ENCODE data around the gene RAN. TPM values are rescaled to one million over a fixed set of nuclear protein-coding genes. Genes with fewer than 3 reads are reported as not detected.

RAN gene
- total and polyA plus RNA-seq, 12 donors: 43.6 to 586 (median 291) TPM

DNA sequence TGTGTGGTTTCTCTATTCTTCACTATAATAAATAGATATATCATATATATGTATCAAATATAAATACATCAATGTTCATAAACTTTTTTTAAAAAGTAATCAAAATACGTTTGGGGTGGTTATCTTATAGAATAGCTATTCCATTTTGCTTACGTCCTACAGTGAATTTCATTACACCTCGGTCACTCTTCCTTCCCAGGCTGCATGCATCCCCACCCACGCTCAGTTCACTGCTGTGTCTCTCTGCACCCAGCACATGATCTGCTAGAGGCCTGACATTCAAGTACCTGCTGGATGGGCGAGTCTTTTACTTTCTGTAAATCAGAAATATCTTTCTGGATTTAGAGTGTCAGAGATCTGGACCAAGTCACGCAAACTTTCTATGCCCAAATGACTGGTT is 36.4 kb upstream of the RAN start:
- H3K4me1 ChIP-seq: peaks cover 9 to 42% (median 19%) of the 10 kb centered on the region in 9 donors
- no peak overlapping the region for H3K27ac ChIP-seq
- DNase-seq: no peak
- no peak for ATAC-seq
- no peak overlapping the region for H3K4me3 ChIP-seq
- intact Hi-C loops (cut with DNase I): loop anchor here in 2 of 10 donors (5.0 kb wide), 1 partner anchor 37 kb away; the partner anchor contains the start of gene RAN (in 2 of the 2)
- TF ChIP-seq CTCF (IDR thresholded peaks at IDR 0.05): no peak
- no peaks in the 10 kb centered on the region for H3K9me3 ChIP-seq
- 87 to 88% methylated on average over 6 of the region's 6 CpGs for WGBS, 2 donors
- no peaks in the 10 kb centered on the region for H3K27me3 ChIP-seq
- H3K36me3 ChIP-seq: no peaks in the 10 kb centered on the region

DNA sequence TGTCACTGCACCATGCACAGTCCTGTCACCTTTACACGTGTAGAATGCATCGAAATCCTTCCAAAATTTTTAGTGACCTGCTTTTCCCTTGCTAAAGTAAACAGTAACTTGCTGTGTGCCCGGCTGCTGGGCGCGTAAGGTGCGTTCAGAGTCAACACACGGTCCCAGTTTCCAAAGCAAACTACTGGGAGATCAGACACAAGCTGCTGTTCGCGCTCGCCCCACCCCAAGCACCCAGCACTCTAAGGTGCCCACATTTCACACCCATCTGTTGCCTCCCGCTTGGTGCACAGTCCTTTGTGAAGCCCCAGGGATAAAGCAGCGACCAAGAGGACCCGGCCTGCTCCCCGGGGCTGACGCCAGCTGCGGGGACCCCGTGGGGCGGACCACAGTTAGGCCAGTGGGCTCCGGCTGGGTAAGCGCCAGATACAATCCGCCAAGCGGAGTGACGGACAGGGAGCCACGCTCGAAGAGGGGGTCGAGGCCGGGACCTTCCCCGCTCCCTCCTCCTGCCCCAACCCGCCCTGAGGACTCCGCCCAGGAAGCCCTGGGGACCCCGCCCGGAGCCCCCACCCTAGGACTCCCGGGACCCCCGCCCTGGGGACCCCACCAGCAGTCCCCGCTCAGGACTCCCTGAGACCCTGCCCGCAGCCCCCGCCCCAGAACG is 33.4 kb upstream of the RAN start:
- TF ChIP-seq CTCF (IDR thresholded peaks at IDR 0.05): no peak
- Histone ChIP-seq H3K4me3 (peak overlapping the region; percentile 61 to 96 (median 84)), H3K9me3 (no peaks in the 10 kb centered on the region), H3K27me3 (no peaks in the 10 kb centered on the region), H3K4me1 (peaks cover 9 to 33% (median 17%) of the 10 kb centered on the region in 9 donors), H3K27ac (peak overlapping the region; percentile 43 to 79 (median 66)), H3K36me3 (no peaks in the 10 kb centered on the region)
- peak; percentile 10 to 68 (median 34) for ATAC-seq
- WGBS, 2 donors: 2 to 3% methylated on average over 34 to 38 of the region's 38 CpGs
- intact Hi-C loops (cut with DNase I): loop anchor here in 2 of 10 donors (5.0 kb wide), 1 partner anchor 34 kb away; the partner anchor contains the start of gene RAN (in 2 of the 2)
- DNase-seq: peak in 1 of 2 donors; percentile 21

GRCh38 chr12:130838951-130839769 is 32.7 kb upstream of the RAN start, which contains the start of gene STX2:
Gene STX2 (minus strand): TSS chr12:130839250. CDS start chr12:130839099, 151 bp downstream.
- intact Hi-C loops (cut with DNase I): loop anchor here in 3 of 10 donors (1.0 to 5.0 kb wide), 2 partner anchors 32 to 33 kb away; partner anchors contain the start of gene RAN (in 2 of the 3)
- no peaks in the 10 kb centered on the region for H3K27me3 ChIP-seq
- H3K27ac ChIP-seq: peak within 1 kb of the TSS; percentile 43 to 79 (median 66)
- H3K36me3 ChIP-seq: no peaks in the 10 kb centered on the region
- peaks cover 9 to 28% (median 17%) of the 10 kb centered on the region in 9 donors for H3K4me1 ChIP-seq
- H3K9me3 ChIP-seq: no peaks in the 10 kb centered on the region
- DNase-seq: peak; percentile 82 to 93
- peak within 1 kb of the TSS; percentile 61 to 96 (median 84) for H3K4me3 ChIP-seq
- peak in 6 of 9 donors; percentile 16 to 53 (median 33) for TF ChIP-seq CTCF (IDR thresholded peaks at IDR 0.05)
- peak; percentile 95 to 99 (median 97) for ATAC-seq
- 0 to 1% methylated on average over 51 to 79 of the region's 79 CpGs for WGBS, 2 donors
